SH-SY5Y (cell line): ENCODE results near the gene RAMP3.

Experiments
- GATA2 ChIP-seq: IDR thresholded peaks from 2 replicates; pipeline ENCODE4 v1.6.1; 2011; ENCODE audit warnings: mild to moderate bottlenecking, low read depth, low read length
- GATA3 ChIP-seq: IDR thresholded peaks from 2 replicates; pipeline ENCODE4 v1.6.1; 2011; ENCODE audit warnings: low read depth, mild to moderate bottlenecking, low read length, moderate library complexity

The RAMP3 gene

GRCh38 chr7:45126201-45126600 is 31.4 kb upstream of the RAMP3 start:
- TF ChIP-seq GATA3: no peak
- no peak for TF ChIP-seq GATA2

GRCh38 chr7:45126920-45127319 is 30.7 kb upstream of the RAMP3 start:
- TF ChIP-seq GATA3 (no peak), GATA2 (no peak)

DNA sequence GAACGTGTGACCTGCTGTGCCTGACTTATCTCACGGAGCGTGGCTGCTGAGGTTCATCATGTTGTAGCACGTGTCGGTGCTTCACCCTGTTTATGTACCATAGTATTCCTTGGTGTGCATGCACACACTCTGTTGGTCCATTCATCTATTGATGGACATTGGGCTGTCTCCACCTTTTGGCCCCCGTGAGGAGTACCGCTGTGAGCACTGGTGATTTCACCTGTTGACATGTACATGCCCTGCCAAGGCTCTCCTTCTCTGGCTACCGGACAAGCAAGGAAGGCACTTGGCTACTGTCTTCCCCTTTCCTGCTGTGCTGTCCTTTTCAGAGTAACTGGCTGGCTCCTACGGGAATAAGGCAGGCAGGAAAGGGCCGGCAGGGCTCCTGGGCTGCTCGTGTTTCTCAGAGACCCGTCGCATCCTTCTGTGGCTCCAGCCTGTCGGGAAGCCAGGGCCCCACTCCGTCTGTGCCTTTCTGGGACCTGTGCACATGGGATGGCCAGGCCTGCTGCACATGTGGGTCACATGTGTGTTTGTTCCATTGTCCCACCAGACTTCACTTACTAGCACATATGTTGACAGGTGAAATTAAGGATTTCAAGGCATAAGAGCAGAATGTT is 28.3 kb upstream of the RAMP3 start:
- TF ChIP-seq GATA2: no peak

GRCh38 chr7:45129906-45130305 is 27.7 kb upstream of the RAMP3 start:
- TF ChIP-seq GATA3 (no peak), GATA2 (no peak)

- TF ChIP-seq GATA2: no peak
- no peak for TF ChIP-seq GATA3
Measured at GRCh38 chr7:45130910-45131309, 26.7 kb upstream of the RAMP3 start.

DNA sequence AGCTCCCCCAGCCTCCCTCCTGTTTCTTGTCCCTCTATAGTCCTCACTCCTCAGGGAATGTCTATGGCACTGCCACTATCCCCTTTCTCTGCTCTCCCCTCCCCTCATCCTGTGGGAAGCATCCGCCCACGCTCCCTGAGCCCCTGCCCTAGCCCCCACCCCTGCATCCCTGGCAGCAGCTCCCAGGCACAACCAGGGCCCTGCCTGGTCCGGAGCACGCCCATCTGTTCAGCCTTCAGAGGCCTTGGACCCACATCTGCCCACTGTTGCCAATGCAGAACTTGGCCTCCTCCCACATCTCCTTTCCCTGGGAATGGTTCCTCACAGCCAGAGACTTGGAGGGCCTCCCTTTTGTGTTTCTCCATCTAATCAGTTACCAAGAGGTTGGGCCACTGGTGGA is 25.7 kb upstream of the RAMP3 start:
- no peak for TF ChIP-seq GATA3
- TF ChIP-seq GATA2: no peak

DNA sequence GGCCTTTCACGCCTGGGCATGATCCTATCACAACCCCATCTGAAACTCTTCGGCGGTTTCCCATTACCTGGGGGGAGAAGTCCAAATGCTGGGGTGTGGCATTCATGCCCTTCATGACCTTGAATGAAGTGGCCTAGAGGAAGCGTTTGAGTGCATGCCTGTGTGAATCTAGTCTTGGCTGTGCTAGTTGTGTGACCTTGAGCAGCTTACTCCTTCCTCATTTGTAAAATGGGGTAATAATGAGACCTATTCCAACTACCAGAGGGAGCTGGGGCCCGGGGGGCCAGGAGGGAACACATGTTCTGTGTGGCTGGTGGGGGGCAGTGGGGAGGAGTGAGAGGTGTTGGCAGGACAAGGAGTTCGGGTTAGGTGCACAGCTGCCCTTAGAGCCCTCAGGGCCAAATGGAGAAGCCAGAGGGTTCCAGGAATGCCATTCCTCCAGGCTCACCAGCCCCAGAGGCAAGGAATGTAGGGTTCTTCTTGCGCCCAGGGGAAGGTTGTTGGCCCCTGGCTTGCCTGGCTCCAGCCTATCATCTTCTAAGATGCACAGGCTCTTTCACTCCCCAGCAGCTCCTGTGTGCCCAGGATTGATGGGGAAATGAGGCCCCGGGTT is 24.8 kb upstream of the RAMP3 start:
- TF ChIP-seq GATA2 (no peak), GATA3 (no peak)

DNA sequence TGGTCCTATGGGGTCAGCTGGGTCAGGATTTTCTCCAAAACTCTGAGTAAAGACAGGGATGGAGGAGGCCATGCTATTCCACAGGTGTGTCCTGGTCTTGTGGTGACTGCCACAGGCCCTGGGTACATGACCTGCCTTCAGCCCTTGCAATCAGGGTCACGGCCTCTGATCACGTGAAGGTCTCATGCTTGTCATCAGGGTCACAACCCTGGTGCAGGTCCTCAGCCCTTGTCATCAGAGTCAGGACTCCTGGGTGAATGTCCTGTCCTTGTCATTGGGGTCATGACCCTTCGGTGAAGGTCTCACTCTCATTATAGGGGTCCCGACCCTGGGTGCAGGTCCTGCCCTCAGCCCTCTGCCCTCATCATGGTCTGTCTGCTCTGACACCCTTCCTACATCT is 24.2 kb upstream of the RAMP3 start:
- TF ChIP-seq GATA2 (no peak), GATA3 (no peak)

DNA sequence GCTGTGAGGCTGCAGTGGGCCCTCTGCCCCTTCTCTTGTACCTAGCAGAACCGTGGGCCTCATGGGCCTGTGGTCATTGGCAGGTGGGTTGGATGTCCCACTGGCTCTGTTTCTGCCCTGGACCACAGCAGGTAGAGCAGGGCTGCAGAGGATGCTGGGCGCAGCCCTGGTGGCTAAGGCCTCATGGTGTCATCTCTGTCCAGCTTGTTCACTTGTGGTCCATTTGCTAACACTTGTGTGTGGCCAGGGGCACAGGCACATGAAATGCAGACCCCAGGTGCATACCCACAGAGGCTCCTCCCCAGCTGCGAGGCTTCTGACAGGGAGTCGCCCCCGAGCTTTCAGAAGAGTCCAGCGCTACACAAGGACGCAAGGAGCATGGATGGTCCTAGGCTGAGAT is 23.7 kb upstream of the RAMP3 start:
- TF ChIP-seq GATA2 (no peak), GATA3 (no peak)

- no peak for TF ChIP-seq GATA2
- no peak for TF ChIP-seq GATA3
Measured at GRCh38 chr7:45136106-45137060, 21.2 kb upstream of the RAMP3 start.

DNA sequence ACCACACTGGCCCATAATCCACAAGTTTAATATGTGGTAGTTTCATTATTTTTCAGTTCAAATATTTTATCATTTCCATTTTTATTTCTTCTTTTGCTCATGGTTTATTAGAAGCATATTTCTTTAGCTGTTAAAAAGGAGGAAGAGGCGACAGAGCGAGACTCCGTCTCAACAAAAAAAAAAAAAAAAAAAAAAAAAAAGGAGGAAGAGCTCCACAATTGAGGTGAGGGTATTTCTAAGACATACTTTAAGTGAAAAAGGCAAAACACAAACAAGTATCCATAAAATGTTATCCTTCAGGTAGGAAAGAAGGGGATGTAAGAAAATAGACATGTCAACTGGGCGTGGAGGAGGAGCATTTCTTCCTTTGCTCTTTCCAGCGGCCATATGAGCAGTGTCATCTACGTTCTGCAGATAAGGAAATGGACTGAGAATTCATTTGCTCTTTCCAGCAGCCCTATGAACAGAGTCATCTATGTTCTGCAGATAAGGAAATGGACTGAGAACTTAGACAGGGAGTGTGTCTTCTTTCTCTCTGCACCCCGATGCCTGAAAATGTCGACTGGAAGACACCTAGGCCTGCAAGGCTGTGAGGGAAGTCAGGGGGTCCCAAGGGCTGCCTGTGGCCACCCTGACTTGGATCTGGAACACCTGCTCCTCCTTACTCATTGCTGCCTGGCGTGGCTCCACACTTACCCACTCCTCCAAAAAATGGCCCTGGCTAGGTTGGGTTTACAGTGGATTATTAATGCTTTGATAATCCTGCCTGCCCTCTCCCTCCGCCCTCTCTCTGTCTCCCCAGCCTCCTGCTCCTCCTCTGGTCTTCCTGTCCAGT is 18.9 kb upstream of the RAMP3 start:
- no peak for TF ChIP-seq GATA3
- no peak for TF ChIP-seq GATA2

DNA sequence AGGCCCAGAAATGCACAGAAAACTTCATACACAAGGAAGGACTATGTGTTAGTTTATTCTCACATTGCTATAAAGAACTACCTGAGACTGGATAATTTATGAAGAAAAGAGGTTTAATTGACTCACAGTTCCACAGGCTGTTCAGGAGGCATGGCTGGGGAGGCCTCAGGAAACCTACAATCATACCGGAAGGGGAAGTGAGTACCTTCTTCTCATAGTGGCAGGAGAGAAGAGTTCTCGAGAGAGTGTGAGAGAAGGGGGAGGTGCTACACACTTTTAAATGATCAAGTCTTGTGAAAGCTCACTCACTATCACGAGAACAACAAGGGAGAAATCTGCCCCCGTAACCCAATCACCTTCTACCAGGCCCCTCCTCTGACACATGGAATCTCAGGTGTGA is 16.8 kb upstream of the RAMP3 start:
- TF ChIP-seq GATA2 (no peak), GATA3 (no peak)

DNA sequence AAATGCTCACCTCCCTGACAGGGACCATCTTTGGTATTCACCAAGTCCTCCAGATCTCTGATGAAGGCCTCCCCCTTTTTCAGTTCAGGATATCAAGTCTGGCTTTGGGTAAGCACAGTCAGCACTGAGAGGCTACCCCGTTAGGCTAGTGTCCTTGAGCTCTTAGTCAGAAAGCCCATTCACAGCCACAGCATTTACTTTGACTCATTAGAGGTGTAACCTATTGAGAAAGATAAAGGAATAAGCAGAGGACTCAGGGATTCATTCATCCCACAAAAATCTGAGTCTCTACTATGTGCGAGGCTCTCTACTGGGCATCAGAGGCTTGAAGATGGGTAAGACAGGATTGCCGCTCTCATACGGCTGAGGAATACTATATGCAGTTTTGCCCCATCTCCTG is 14.0 kb upstream of the RAMP3 start:
- TF ChIP-seq GATA3 (no peak), GATA2 (no peak)

- no peak for TF ChIP-seq GATA3
- TF ChIP-seq GATA2: no peak
Measured at GRCh38 chr7:45145881-45146280, 11.7 kb upstream of the RAMP3 start.
